Hippocampal formation (tissue), 2 donors: ENCODE data around the gene HERC5.
"Not testable (repeated sequence)": the region's sequence is repeated elsewhere in the genome, so short reads cannot be mapped to it uniquely, and the experiment has no call there.

Source experiments
- DNase-seq, 2 donors: peaks; one replicate each; lab custom pipeline; 2025; lab: John Stamatoyannopoulos, UW

HERC5 gene

DNA sequence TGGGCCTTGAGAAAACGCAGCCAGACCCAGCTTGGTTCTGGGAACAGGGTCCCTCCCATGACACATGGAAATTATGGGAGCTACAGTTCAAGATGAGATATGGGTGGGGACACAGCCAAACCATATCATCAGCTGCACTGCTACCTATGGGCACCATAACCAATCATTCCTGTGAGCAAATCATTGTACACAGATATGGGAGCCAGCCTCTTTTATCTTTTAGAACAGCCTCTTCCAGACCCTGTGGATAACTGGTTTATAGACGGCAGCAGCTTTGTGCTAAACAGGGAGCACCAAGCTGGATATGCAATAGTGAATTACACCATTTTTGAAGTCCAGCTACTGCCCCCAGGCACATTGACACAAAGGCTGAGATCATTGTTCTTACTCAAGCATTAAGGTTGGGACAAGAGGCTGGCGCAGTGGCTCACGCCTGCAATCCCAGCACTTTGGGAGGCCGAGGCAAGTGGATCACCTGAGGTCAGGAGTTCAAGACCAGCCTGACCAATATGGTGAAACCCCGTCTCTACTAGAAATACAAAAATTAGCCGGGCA, 8.6 kb upstream of the HERC5 start:
- not testable (repeated sequence) for DNase-seq

DNA sequence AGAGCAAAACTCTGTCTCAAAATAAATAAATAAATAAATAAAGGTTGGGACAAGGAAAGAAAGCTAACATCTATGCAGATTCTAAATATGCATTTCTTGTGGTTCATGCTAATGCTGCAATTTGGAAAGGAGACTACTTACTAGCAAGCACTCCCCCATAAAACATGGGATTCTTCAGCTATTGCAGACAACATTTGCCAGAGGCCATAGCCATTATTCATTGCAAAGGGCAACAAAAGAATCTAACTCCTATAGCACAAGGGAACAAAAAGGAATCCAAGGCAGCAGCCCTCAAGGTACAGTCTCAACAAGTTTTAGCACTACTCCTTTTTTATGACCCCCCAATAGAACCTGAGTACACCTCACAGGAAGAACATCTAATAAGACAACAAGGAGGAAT, 8.0 kb upstream of the HERC5 start:
- DNase-seq: no peak

DNA sequence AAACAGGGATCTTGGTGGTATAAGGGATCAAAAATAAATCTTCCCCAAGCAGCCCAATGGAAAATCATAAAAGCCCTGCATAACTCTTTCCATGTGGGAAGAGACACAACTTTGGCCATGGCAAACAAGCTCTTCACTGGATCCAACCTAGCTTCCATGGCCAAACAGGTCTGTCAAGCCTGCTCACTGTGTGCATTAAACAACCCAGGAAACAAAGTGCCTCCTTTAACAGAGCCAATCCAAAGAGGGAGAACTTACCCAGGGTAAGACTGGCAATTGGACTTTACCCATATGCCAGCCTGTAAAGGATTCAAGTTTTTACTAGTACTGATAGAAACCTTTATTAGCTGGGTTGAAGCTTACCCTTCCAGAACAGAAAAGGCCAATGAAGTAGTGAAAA, 7.6 kb upstream of the HERC5 start:
- no peak for DNase-seq

DNA sequence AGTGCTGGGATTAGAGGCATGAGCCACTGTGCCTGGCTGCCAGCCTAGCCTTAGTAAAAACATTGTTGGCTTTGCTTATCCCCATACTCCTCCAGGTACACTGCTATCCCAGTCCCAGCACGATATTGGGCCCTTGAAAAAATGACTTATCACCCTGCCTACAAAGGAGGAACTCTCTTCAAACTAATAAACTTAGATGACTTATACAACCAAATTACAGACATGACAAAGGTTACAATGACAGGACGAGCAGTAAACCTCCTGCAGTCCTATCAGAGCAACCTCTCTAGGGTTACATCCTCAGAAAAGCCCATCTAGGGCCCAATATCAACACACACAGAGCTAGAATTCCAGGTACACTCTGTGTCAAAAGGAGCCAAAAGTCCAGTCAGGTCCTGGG, 5.7 kb upstream of the HERC5 start:
- no peak for DNase-seq

DNA sequence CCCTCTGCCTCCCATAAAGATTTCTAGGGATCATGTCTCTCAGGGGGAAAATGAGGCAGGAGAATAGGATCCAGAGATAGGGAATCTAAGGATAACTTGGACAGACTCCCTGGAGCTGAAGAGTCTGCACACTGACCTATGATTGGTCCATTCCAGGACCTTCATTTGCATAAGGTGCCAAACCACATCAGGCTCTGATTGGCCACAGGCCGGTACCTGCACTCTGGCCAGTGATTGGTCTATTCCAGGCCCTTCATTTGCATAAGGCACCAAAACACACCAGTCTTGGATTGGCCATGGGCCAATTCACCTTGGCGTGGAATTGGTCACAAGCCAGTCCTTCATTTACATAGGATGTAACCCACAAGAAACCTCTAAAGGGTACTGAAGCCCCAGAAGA, 4.0 kb upstream of the HERC5 start:
- DNase-seq: no peak

DNA sequence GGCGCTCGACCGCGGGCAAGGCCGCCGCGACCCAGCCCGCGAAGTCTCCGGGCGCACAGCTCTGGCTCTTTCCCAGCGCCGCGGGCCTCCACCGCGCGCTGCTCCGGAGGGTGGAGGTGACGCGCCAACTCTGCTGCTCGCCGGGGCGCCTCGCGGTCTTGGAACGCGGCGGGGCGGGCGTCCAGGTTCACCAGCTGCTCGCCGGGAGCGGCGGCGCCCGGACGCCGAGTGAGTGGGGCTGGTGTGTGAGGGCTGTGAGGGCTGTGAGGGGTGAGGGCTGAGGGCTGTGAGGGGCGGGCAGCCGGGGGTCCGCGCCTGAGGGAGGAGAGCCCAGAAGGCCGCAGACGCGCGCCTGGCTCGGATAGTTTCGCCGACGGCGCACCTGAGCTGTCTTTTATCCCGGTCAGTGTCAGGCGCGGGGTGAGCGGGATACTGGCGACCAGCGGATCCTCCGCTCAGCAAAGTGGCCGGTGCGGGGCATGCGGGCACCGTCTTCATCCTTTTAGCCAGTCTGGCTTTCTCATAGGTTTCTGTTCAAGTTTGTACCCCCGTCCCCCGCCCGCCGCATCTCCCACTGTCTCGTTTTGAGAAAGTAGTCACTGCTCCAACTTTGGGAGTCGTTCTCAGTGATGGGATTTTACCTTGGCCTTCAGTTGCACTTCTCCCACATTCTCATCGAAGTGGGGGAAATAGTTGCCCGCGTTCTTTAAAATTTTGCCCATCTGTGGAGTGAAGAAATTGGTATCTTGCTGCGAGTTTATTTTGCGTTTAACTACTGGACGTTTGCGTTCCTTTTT, 586 bp downstream of the HERC5 start:
- peak in 1 of 2 donors; percentile 29 for DNase-seq

DNA sequence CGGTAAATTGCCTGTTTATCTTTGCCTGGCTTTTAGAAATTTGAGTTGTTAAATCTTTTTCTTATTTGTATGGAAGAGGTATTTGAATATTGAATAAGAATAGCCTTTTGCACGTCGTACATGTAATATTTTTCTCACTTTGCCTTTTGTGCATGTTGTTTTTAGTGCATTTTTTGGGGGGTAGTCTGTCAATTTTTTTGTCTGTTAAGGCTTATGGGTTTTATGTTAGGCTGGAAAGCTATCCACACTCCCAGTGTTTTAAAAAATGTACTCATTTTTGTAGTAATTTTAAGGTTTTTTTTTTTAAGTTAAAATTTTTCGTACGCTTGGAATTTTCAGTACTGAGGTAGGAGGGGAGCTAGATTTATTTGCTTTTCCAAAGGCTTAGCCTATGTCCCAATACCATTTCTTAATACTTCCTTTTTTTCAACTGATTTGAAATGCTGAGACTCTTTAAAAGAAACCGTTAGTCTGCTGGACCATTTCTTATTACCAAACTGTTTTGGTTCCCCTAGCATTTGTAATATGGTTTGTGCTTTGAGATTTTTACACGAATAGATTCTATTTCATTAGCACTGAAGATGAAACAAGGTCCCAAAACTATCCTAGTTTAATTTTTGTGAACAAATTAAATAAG, 1.3 kb downstream of the HERC5 start:
- no peak for DNase-seq

DNA sequence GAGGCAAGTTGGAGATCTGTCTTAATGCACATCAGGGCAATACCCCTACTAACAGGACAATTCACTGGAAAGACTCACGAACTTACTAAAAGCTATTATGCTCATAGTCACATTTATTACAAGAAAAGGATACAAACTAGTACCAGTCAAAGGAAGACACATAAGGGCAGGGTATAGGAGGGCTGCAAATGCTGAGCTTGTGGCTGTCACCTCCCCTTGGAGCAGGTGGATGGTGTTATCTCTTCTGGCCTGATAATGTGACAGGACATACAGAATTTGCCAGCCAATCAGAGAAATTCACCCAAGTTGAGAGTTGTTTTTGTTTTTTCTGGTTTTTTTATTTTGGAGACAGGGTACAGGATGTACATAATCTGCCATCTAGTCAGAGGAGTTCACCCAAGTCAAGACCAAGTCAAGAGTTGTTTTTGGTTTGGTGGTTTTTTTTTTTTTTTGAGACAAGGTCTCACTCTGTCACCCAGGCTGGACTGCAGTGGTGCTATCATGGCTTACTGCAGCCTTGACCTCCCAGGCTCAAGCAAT, 8.8 kb downstream of the HERC5 start:
- DNase-seq: no peak

DNA sequence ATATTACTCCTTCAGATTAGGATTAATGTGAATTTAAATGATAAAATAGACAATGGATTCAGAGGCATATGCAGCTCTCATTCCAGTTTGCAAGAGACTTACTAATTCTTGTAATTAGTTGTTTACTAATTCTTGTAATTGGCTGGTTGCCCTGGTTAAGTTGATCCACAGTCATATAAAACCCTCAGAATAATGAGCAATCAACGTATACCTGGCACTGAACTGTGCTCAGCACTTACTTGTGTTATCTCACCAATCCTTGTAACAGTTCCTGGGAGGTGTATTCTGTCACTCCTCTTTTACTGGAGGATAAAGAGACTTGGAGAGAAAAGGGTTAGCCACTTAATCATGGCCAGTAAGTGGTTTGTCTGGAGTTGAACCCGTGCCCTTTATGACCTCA, 10.5 kb downstream of the HERC5 start:
- no peak for DNase-seq

DNA sequence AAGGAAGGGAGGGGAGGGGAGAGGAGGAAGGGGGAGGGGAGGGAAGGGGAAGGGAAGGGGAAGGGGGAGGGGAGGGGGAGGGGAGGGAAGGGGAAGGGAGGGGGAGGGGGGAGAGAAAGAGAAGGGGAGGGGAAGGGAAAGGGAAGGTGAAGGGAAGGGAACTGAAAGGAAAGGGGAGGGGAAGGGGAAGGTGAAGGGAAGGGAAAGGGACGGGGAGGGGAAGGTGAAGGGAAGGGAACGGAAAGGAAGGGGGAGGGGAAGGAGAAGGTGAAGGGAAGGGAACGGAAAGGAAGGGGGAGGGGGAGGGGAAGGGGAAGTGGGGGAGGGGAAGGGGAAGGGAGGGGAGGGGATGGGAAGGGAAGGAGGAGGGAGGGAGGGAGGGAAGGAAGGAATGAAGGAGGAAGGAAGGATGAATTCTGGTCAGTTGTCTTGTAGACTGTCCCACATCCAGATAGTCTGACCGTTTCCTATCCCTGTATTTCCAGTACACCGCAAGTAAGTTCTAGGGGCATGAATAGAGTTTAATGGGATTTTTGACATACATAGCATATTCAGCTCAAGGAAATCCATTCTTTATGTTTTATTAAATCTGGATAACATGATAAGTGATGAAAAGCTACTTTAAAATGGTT, 20.4 kb downstream of the HERC5 start:
- no peak for DNase-seq

DNA sequence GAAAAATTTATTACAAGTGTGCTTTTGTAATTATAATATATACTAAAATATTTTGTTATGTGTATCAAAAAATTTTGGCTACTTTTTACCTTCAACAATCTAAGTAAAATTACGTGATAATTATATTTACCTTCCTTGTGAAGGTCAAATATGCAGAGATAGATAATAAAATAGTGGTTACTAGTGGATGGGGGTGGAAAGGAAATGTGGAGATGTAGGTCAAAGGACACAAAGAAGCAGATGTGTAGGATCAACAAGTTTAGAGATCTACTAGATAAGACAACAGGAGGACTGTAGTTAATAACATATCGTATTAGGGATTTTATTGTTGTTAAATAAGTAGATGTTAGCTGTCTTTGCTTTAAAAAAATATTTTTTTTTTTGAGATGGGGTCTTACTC, 21.3 kb downstream of the HERC5 start:
- DNase-seq: no peak

DNA sequence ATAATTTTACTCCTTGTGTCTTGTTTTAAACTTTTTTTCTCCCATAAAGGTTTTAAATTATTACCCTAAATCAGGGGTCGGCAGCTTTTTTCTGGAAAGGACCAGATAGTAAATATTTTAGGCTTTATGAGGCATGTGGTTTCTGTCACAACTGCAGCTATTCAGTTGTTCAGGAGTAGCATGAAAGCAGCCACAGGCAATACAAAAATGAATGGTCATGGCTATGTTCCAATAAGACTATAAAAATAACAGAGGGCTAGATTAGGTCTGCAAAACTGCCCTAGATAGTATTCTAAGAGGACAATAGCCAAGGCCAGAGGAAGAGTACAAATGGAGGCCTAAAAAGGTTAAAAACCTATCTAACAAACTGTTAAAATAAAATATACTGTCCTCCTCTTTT, 24.6 kb downstream of the HERC5 start:
- DNase-seq: no peak

DNA sequence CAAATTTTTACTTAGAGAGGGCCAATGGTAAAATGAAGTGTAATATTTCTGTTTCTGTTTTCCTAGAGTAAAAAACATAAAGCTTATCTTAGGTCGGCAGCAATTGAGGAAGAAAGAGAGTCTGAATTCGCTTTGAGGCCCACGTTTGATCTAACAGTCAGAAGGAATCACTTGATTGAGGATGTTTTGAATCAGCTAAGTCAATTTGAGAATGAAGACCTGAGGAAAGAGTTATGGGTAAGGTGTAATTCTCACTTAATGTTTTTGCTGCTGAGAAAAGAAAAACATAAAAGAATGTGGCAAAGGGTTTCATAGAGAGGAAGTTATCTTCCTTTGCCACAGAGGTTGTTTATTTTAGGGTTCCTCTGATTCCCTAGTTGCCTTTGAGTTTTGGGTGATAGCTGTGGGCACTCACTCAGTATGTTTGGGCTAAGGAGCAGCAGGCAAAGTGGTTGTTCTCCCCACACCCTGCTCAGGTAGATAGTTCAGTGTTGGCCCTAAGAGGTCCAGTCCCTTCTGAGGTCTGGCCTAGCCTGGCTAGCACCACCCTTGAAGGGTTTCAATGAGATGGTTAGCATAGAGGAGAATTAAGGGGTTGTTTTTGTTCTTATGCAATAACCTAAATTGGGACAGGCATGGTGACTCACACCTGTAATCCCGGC, 32.3 kb downstream of the HERC5 start:
- no peak for DNase-seq

DNA sequence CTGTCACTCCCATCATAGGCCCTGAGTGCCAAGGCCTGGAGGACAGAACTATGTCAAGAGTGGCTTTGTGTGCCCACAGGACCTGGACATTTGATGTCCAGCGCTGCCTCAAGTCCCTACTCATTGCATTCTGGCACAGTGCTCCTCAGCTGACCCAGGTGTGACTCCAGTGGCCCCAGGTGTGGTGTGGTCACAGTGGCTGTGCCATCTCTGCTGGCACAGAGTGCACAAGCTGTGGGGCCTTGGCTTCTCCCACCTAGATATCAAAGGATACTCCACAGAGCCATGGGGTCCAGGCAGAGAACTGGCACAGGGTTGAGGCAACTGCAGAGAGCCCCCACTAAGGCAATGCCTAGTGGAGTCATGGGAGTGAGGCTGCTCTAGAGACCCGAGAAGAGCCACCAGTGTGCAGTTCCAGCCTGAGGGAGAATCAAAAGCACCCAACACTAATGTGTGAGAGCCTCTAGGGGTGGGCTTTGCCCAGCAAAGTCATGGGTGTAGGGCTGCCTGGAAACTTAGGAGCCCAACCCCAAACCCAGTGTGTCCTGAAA, 41.0 kb downstream of the HERC5 start:
- DNase-seq: no peak

DNA sequence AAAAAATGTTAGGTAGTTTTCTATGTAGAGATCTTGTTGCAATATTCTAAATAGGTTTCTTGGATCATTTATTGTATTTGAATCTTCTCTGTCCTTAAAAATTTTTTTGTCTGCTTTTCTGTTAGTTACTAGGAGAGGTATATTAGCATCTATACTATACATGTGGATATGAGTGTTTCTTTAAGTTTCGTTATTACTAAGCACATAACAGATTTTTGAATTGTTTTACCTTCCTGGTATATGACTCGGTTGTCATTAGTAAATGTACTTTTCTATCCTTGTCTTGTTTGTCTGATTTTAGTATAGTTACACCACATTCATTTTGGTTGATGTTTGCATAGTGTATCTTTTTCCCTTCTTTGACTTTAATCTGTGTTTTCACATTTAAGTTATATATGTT, 46.4 kb downstream of the HERC5 start:
- DNase-seq: no peak

DNA sequence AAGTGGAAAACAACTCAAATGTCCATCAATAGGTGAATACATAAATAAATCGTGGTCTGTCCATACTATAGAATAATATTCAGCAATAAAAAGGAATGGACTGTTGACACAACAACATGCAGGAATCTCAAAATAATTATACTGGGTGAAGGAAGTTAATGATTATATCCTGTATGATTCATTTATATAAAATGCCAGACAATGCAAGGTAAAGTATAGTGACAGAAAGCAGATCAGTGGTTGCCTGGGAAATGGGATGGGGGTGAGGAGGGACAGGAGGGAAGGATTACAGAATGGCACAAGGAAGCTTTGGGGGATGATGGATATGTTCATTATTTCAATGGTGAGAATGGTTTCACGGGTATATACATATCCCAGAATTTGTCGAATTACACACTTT, 54.3 kb downstream of the HERC5 start:
- DNase-seq: no peak

DNA sequence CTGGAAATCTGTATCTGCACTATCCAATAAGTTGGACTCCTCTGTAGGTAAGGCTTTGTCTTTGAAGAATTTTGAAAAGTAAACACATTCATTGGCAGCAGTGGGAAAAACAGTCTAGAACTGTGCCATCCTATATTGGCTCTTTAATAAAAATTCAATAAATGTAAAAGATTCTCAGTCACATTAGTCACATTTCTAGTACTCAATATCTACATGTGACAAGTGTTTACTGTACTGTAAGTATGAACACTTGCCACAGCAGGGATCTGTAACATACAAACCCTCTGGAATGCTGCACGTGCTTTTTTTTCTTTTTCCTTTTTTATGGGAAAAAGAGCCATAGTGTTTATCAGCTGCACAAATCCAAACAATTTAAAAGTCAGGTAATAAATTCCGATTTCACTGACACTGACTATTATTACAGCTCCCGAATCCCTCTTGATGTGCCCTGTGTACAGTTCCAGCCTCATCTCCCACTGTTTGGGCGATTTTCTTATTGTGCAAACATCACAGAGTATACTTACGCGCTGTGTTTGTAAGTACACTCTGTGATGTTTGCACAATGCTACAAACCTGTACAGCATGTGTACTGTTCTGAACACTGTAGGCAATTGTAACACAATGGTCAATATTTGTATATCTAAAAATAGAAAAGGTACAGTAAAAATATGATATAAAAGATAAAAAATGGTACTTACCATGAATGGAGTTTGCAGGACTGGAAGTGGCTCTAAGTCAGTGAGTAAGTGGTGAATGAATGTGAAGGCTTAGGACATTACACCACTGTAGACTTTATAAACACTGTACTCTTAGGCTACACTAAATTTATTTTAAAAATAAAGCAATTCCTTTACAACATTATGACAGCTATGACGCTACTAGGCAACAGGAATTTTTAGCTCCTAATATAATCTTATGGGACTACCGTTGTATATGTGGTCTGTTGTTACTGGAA, 57.9 kb downstream of the HERC5 start:
- DNase-seq: no peak

DNA sequence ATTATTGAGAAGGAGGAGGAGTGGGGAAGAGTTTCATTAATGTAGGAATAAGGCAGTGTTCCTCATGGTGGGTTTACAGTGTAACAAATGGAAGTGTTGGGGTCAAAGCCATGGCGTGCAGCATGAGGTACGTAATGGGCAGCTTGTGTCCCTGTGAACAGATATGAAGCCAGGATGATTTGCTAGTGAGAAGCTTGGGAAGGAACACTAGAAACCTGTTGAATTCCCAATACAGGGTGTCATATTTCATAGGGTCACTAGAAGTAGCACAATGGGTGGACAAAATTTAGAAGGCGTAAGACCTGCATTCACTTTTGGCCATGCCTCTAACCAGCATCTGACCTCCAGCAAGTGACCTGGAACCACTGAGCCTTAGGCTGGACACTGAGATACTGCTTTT, 59.8 kb downstream of the HERC5 start:
- DNase-seq: no peak

DNA sequence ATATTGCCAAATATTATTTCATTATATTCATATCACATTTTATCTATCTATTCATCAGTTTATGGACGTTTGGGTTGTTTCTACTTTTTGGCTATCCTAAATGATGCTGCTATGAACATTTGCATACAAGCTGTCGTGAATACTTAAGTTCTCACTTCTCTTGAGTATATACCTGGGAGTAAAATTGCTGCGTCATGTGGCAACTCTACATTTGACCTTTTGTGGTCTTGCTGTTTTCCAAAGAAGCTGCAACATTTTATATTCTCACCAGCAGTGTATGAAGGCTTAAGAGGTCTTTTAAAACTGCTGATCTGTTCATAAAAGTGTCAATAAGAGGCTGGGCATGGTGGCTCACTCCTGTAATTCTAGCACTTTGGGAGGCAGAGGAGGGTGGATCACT, 60.9 kb downstream of the HERC5 start:
- DNase-seq: no peak

DNA sequence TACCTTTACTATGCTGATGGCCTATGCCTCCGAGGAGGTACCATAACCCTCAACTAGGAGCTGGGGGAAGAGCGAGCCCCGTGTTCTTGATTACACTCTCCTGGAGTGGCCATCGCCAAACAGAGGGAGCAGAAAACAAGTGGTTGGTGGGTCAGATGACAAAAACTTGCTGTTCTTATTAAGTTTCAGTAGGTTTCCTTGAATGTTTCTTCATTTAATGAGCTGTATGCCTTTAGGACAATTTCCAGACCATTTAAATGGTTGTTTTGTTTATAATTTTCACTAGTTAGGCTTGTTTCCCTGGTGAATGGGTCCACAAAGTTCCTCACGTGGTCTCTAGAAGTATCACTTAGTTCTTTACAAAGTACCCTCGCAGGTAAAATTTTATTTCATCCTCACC, 62.0 kb downstream of the HERC5 start:
- no peak for DNase-seq
